ENCODE measurements around the gene ALDH4A1.

ALDH4A1 gene

DNA sequence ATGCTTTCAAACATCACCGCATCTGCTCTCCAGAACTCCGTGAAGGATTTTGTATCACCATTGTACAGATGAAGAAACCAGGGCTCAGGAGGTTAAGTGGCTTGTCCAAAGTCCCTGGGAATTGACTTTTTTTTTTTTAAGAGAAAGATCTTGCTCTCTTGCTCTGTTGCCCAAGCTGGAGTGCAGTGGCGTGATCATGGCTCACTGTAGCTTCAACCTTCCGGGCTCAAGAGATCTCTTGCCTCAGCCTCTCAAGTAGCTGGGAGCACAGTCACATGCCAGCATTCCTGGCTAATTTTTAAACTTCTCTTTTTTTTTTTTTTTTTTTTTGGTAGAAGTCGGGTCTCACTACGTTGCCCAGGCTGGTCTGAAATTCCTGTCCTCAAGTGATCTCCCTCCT is 36.0 kb downstream of the ALDH4A1 start:
- DNase-seq (ENCODE audit: low read depth), result no peak
- no peak overlapping the region for H3K4me3 ChIP-seq (ENCODE audit: low read length)
- no peak for TF ChIP-seq CTCF (conservative IDR thresholded peaks at IDR 0.05; ENCODE audit: low read depth, low read length)

DNA sequence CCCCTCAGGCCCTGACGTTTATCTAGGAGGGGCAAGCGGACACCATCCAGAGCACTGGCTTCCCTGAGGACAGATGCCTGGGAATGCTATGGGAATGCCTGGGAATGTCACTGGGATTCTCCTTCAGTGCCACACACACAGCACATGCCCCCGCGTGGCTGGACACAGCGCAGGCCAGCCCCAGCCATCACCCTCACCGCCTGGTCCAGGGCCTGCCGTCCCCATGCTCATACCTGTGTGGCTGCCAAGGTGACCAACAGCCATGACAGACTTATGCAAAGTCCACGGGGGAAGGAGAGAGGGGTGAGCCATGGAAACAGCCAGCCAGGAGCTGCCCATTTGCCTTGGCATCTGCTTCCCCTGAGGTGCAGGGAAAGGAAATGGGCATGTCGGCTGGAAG is 37.2 kb downstream of the ALDH4A1 start:
- no peak overlapping the region for H3K4me3 ChIP-seq (ENCODE audit: low read length)
- TF ChIP-seq CTCF (conservative IDR thresholded peaks at IDR 0.05; ENCODE audit: low read depth, low read length), result no peak
- DNase-seq (ENCODE audit: low read depth), result no peak

DNA sequence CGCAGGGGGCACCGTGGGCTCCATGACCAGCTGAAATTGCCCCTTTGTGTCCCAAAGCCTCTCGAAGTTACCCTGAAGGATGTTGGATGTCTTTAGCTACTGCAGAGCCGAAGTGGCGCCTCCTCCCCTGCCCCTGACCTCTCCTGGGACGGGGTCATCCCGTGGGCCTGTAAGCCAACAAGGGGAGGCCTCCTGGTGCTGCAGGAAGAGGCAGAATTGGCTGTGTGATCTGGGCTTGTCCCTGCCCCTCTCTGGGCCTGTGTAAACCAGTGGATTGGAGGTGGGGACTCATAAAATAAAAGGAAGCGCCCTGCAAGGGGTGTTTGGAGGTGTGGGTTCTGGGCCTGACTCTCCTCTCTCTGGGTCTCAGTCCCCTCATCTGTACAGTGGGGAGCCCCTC is 40.8 kb downstream of the ALDH4A1 start:
- TF ChIP-seq CTCF (conservative IDR thresholded peaks at IDR 0.05; ENCODE audit: low read depth, low read length), result no peak
- no peak overlapping the region for H3K4me3 ChIP-seq (ENCODE audit: low read length)
- DNase-seq (ENCODE audit: low read depth), result no peak

GRCh38 chr1:18861082-18861481 is 41.3 kb downstream of the ALDH4A1 start:
- H3K4me3 ChIP-seq (ENCODE audit: low read length), result no peak overlapping the region
- DNase-seq (ENCODE audit: low read depth), result no peak
- TF ChIP-seq CTCF (conservative IDR thresholded peaks at IDR 0.05; ENCODE audit: low read depth, low read length), result no peak

DNA sequence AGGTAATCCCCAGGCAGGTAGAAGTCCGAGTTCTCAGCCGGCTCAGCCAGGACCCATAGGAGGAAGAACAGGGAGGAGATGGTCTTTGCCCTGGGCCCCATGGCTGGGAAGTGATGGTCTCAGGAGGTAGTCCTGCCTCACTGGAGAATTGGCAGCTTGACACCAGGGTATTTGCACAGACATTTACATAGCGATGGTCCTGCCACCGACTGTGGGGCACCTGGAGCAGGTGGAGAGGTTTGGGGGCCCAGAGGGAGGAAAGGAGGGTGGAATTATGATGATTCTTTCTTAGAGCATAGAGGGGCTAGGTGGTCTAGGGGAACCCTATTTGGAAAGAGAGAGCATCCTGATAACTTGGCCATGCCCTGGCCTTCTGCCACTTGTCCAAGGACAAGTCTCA is 42.8 kb downstream of the ALDH4A1 start, which contains the start of gene TAS1R2:
Gene TAS1R2, minus strand, starts transcription at position 101 of the 400 bp plus-strand sequence. Its CDS starts 0 bp downstream, at position 101.
- H3K4me3 ChIP-seq (ENCODE audit: low read length), result no peak within 1 kb of the TSS
- no peak for DNase-seq (ENCODE audit: low read depth)
- TF ChIP-seq CTCF (conservative IDR thresholded peaks at IDR 0.05; ENCODE audit: low read depth, low read length), result no peak

- DNase-seq (ENCODE audit: low read depth), result no peak
- no peak overlapping the region for H3K4me3 ChIP-seq (ENCODE audit: low read length)
- no peak for TF ChIP-seq CTCF (conservative IDR thresholded peaks at IDR 0.05; ENCODE audit: low read depth, low read length)
Measured at GRCh38 chr1:18858070-18858688, 44.2 kb downstream of the ALDH4A1 start.

- H3K4me3 ChIP-seq (ENCODE audit: low read length), result no peak overlapping the region
- DNase-seq (ENCODE audit: low read depth), result no peak
- TF ChIP-seq CTCF (conservative IDR thresholded peaks at IDR 0.05; ENCODE audit: low read depth, low read length), result no peak
Measured at GRCh38 chr1:18856435-18856834, 45.9 kb downstream of the ALDH4A1 start.

Measured in retinal pigment epithelial cell (primary cell).